ENCODE data around the gene GTF2E1. TPM values are rescaled to one million over a fixed set of nuclear protein-coding genes. Genes with fewer than 3 reads are reported as not detected.
"Not testable (repeated sequence)": the region's sequence is repeated elsewhere in the genome, so short reads cannot be mapped to it uniquely, and the experiment has no call there.

The GTF2E1 gene
- total and polyA plus RNA-seq, 2 of the 4 experiments (the other 2 are of a cell fraction): 8.2 to 18.5 TPM

GRCh38 chr3:120756061-120756460, 13.5 kb downstream of the GTF2E1 start:
- Histone ChIP-seq H3K79me1 (ENCODE audit: low read depth in 1 of 2, low read length in 2 of 2) (peaks cover 15 to 16% of the 10 kb centered on the region in 2 experiments), H3K4me3 (ENCODE audit: insufficient read depth, low read depth, low read length) (no peak overlapping the region), H4K8ac (ENCODE audit: low read depth in 2 of 2, low read length in 2 of 2) (no peak overlapping the region), H3K23ac (ENCODE audit: low read depth, low read length) (no peak overlapping the region), H3K4ac (ENCODE audit: low read depth, low read length) (no peak overlapping the region), H3K56ac (ENCODE audit: extremely low read depth, insufficient read depth, low read length) (no peak overlapping the region), H3K4me1 (ENCODE audit: control insufficient read depth, insufficient read depth, low read length) (no peaks in the 10 kb centered on the region; the same call in 1 of the 2 replicates), H3K27ac (ENCODE audit: insufficient read depth, low read length) (no peak overlapping the region), H2BK20ac (ENCODE audit: low read depth, low read length) (no peak overlapping the region), H3K9me3 (ENCODE audit: control insufficient read depth, insufficient read depth, low read length) (no peaks in the 10 kb centered on the region), H3K9me1 (ENCODE audit: insufficient read depth, low read length) (no peaks in the 10 kb centered on the region), H3K27me3 (ENCODE audit: control insufficient read depth, insufficient read depth, low read length) (no peaks in the 10 kb centered on the region), H2BK5ac (ENCODE audit: low read depth, low read length, poor library complexity, severe bottlenecking) (no peak overlapping the region), H2AFZ (replicated peaks; ENCODE audit: low read length, poor library complexity) (no peak overlapping the region), H2BK120ac (ENCODE audit: low read depth, low read length) (no peak overlapping the region), H3K14ac (replicated peaks; ENCODE audit: low read depth, low read length) (no peak overlapping the region), H3K4me2 (ENCODE audit: low read depth, low read length) (no peak overlapping the region), H4K5ac (ENCODE audit: low read depth, low read length) (no peak overlapping the region), H2BK15ac (ENCODE audit: low read depth, low read length) (no peak overlapping the region), H4K91ac (ENCODE audit: insufficient read depth, low read depth, low read length) (no peak overlapping the region), H2AK9ac (replicated peaks; ENCODE audit: low read depth, low read length, poor library complexity) (no peak overlapping the region), H4K20me1 (ENCODE audit: insufficient read depth, low read length) (no peaks in the 10 kb centered on the region), H3K18ac (ENCODE audit: low read depth, low read length) (no peak overlapping the region), H3K9ac (ENCODE audit: low read depth, low read length) (no peak overlapping the region), H2AK5ac (ENCODE audit: low read depth, low read length) (no peak overlapping the region), H3K36me3 (ENCODE audit: control insufficient read depth, insufficient read depth, low read length) (peaks cover 1% of the 10 kb centered on the region)
- no TSS peak for BruUV-seq (replicated peaks)
- ATAC-seq (ENCODE audit: low read depth) (no peak), DNase-seq (no peak)
- dilution Hi-C loops (cut with HindIII; ENCODE audit: low sequenced_read_pairs, unreplicated experiment) (no loop called here), intact Hi-C loops (cut with micrococcal nuclease) (no loop called here), in situ Hi-C loops (cut with MboI; ENCODE audit: low sequenced_read_pairs) (no loop called here)
- no peak for TF ChIP-seq RAD21 (IDR thresholded peaks at IDR 0.05; ENCODE audit: low read length)
- no peak for TF ChIP-seq SMC3 (IDR thresholded peaks at IDR 0.05; ENCODE audit: low read depth, low read length)
- no CpG with 5 or more reads among the region's 2 CpGs for WGBS, 2 experiments (ENCODE audit: extremely low coverage in 2 of 2, insufficient read length in 1 of 2)
- POLR2A ChIA-PET (ENCODE audit: unreplicated experiment): no interaction called here
- CTCF ChIA-PET: no interaction called here

GRCh38 chr3:120758551-120758950, 16.0 kb downstream of the GTF2E1 start:
- H4K8ac ChIP-seq (ENCODE audit: low read depth in 2 of 2, low read length in 2 of 2); H2BK15ac ChIP-seq (ENCODE audit: low read depth, low read length); H3K9ac ChIP-seq (ENCODE audit: low read depth, low read length); H3K27me3 ChIP-seq (ENCODE audit: control insufficient read depth, insufficient read depth, low read length); CTCF ChIA-PET; H3K14ac ChIP-seq (replicated peaks; ENCODE audit: low read depth, low read length); H2AK5ac ChIP-seq (ENCODE audit: low read depth, low read length); intact Hi-C loops (cut with micrococcal nuclease); H3K4me3 ChIP-seq (ENCODE audit: insufficient read depth, low read depth, low read length); H2AFZ ChIP-seq (replicated peaks; ENCODE audit: low read length, poor library complexity); H2BK20ac ChIP-seq (ENCODE audit: low read depth, low read length); H3K4ac ChIP-seq (ENCODE audit: low read depth, low read length); H2BK120ac ChIP-seq (ENCODE audit: low read depth, low read length); ATAC-seq (ENCODE audit: low read depth); H3K4me2 ChIP-seq (ENCODE audit: low read depth, low read length); H3K4me1 ChIP-seq (ENCODE audit: control insufficient read depth, insufficient read depth, low read length); H3K27ac ChIP-seq (ENCODE audit: insufficient read depth, low read length); BruUV-seq (replicated peaks); H4K5ac ChIP-seq (ENCODE audit: low read depth, low read length); H2BK5ac ChIP-seq (ENCODE audit: low read depth, low read length, poor library complexity, severe bottlenecking); H3K36me3 ChIP-seq (ENCODE audit: control insufficient read depth, insufficient read depth, low read length); POLR2A ChIA-PET (ENCODE audit: unreplicated experiment); H3K9me3 ChIP-seq (ENCODE audit: control insufficient read depth, insufficient read depth, low read length); dilution Hi-C loops (cut with HindIII; ENCODE audit: low sequenced_read_pairs, unreplicated experiment); in situ Hi-C loops (cut with MboI; ENCODE audit: low sequenced_read_pairs); H3K23ac ChIP-seq (ENCODE audit: low read depth, low read length); H3K18ac ChIP-seq (ENCODE audit: low read depth, low read length); H3K9me1 ChIP-seq (ENCODE audit: insufficient read depth, low read length); H4K91ac ChIP-seq (ENCODE audit: insufficient read depth, low read depth, low read length); H4K20me1 ChIP-seq (ENCODE audit: insufficient read depth, low read length); H3K56ac ChIP-seq (ENCODE audit: extremely low read depth, insufficient read depth, low read length); H2AK9ac ChIP-seq (replicated peaks; ENCODE audit: low read depth, low read length, poor library complexity); DNase-seq: not testable (repeated sequence)
- WGBS, 2 experiments (ENCODE audit: extremely low coverage in 2 of 2, insufficient read length in 1 of 2): no CpG with 5 or more reads among the region's 4 CpGs
- peaks cover 7 to 15% of the 10 kb centered on the region in 2 experiments for H3K79me1 ChIP-seq (ENCODE audit: low read depth in 1 of 2, low read length in 2 of 2)

Data from IMR-90 (cell line).